Measurements from ENCODE around the gene MINAR2.

The MINAR2 gene

GRCh38 chr5:129771058-129771838, 23.4 kb downstream of the MINAR2 start:
- DNase-seq, result peak in 8 of 14 donors; percentile 3 to 42 (median 24)

- DNase-seq, result no peak
These were observed 25.5 kb downstream of the MINAR2 start for GRCh38 chr5:129773376-129773775.

GRCh38 chr5:129781594-129781993, 33.7 kb downstream of the MINAR2 start:
- no peak for DNase-seq

GRCh38 chr5:129803403-129803802, 55.5 kb downstream of the MINAR2 start:
- no peak for DNase-seq

- DNase-seq, result no peak
These were observed 56.8 kb downstream of the MINAR2 start for GRCh38 chr5:129804705-129805104.

- no peak for DNase-seq
These were observed 59.4 kb downstream of the MINAR2 start for GRCh38 chr5:129807162-129807814.
